ENCODE measurements around the gene MEAF6. TPM values are rescaled to one million over a fixed set of nuclear protein-coding genes. Genes with fewer than 3 reads are reported as not detected.
A peak's percentile ranks its signal among the peaks of the same experiment; 100 is the strongest.

MEAF6 gene
- total RNA-seq, 1 experiment from 2014 or later: 51.6 TPM

DNA sequence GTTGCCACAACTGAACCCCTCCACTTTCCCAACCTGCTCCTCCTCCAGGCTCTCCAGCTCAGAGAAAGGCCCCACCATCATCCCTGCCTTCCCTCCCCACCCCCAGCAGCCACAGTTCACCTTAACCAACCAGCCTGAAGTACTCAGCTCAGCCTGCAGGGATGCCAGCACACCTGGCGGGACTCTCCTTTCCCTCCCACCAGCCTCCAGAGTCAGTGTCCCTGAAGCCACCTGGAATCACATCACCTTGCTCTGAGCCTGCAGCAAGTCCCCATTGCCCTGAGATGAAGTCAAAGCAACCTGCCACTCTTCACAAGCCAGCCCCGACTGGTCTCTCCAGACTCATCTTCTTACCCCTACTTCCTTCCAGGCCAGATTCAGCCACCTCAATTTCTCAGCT lies 66.4 kb downstream of the MEAF6 start:
- Histone ChIP-seq H2BK5ac (ENCODE audit: insufficient read length, low read length) (no peak overlapping the region), H3K4me2 (ENCODE audit: insufficient read depth, insufficient read length, low read length) (peak overlapping the region; percentile 10), H3K79me2 (ENCODE audit: insufficient read depth, low read length) (no peaks in the 10 kb centered on the region), H3K14ac (ENCODE audit: insufficient read depth, low read length) (no peak overlapping the region), H3K27me3 (ENCODE audit: insufficient read depth, low read length) (no peaks in the 10 kb centered on the region), H2AFZ (ENCODE audit: low read length) (no peak overlapping the region), H3K27ac (ENCODE audit: insufficient read length, low read depth, low read length) (no peak overlapping the region), H3T11ph (ENCODE audit: low read length) (no peak overlapping the region), H3K23ac (ENCODE audit: insufficient read length, low read depth, low read length) (no peak overlapping the region), H3K4me1 (ENCODE audit: insufficient read depth, low read length) (peaks cover 13% of the 10 kb centered on the region; the same call in 1 of the 2 replicates), H4K91ac (ENCODE audit: insufficient read length, low read depth, low read length) (no peak overlapping the region), H3K23me2 (ENCODE audit: insufficient read length, low read depth, low read length, poor library complexity, severe bottlenecking) (no peaks in the 10 kb centered on the region), H3K18ac (ENCODE audit: insufficient read length, low read depth, low read length) (no peak overlapping the region), H4K20me1 (ENCODE audit: control insufficient read depth, insufficient read depth, insufficient read length) (no peaks in the 10 kb centered on the region), H4K5ac (ENCODE audit: insufficient read length, low read depth, low read length) (no peak overlapping the region), H3K9ac (ENCODE audit: extremely low read depth, insufficient read length, low read length) (no peak overlapping the region), H2BK120ac (ENCODE audit: low read depth, low read length, poor library complexity, severe bottlenecking) (no peak overlapping the region), H3K79me1 (ENCODE audit: insufficient read depth, low read depth, low read length, poor library complexity, severe bottlenecking) (no peaks in the 10 kb centered on the region), H4K8ac (replicated peaks; ENCODE audit: insufficient read length, low read depth, low read length) (no peak overlapping the region), H2AK5ac (ENCODE audit: insufficient read length, low read length) (no peak overlapping the region), H3K4ac (ENCODE audit: low read depth, low read length) (no peak overlapping the region), H2BK15ac (ENCODE audit: low read depth, low read length) (no peak overlapping the region), H2BK20ac (ENCODE audit: low read depth, low read length, poor library complexity, severe bottlenecking) (no peak overlapping the region), H2BK12ac (ENCODE audit: insufficient read length, low read depth, low read length) (no peak overlapping the region), H3K9me3 (ENCODE audit: control insufficient read depth, low read depth, low read length) (no peaks in the 10 kb centered on the region), H3K56ac (ENCODE audit: insufficient read length, low read depth, low read length) (no peak overlapping the region)
- peaks cover 16% of the 10 kb centered on the region for H3K27me3 Mint-ChIP-seq (ENCODE audit: low read depth)
- peak overlapping the region in 1 of 2 experiments; percentile 41; a peak in 1 of 5 replicates for H3K4me3 Mint-ChIP-seq
- H3K9me3 Mint-ChIP-seq: no peaks in the 10 kb centered on the region; a peak in 1 of 5 replicates
- peaks cover 34 to 45% of the 10 kb centered on the region in 2 experiments for H3K4me1 Mint-ChIP-seq
- H3K27ac Mint-ChIP-seq: no peak overlapping the region
- no peaks in the 10 kb centered on the region for H3K36me3 Mint-ChIP-seq (ENCODE audit: insufficient read depth in 1 of 3, low read depth in 3 of 3)
- DNase-seq: peak; percentile 68
- peak; percentile 47; the same call in 2 of the 3 replicates for TF ChIP-seq CTCF (conservative IDR thresholded peaks at IDR 0.05)
- WGBS (ENCODE audit: extremely low coverage, insufficient read length, low lambda C conversion rate): no CpG with 5 or more reads among the region's 2 CpGs
